Peyer's patch (tissue), 4 donors: Measurements from ENCODE around the gene ZNF660. TPM values are rescaled to one million over a fixed set of nuclear protein-coding genes. Genes with fewer than 3 reads are reported as not detected.

Source experiments
- DNase-seq, 3 donors: peaks; one replicate each; pipeline ENCODE4 v3.0.0-alpha.2; 2017 to 2019
- H3K27ac ChIP-seq, 4 donors: fragments of 200-600 bp; sonication (generic); one replicate each; pipeline ENCODE4 v1.5.1; 2016 to 2019
- H3K27me3 ChIP-seq, 2 donors: fragments of 200-600 bp; sonication (generic); one replicate each; pipeline ENCODE4 v1.5.1; 2019
- H3K36me3 ChIP-seq, 3 donors: fragments of 200-600 bp; sonication (generic); one replicate each; pipeline ENCODE4 v1.5.1; 2016 to 2019
- H3K4me1 ChIP-seq, 4 donors: fragments of 200-600 bp; sonication (generic); one replicate each; pipeline ENCODE4 v1.5.1; 2016 to 2019
- H3K4me3 ChIP-seq, 4 donors: fragments of 200-600 bp; sonication (generic); 1 replicate in 3 of 4; 2 replicates in 1 of 4; pipeline ENCODE4 v1.5.1; 2016 to 2019; ENCODE audit warnings: mild to moderate bottlenecking in 1 of 4
- H3K9me3 ChIP-seq, 4 donors: fragments of 200-600 bp; sonication (generic); one replicate each; pipeline ENCODE4 v1.5.1; 2016 to 2019; ENCODE audit warnings: mild to moderate bottlenecking in 1 of 4
- POLR2A ChIP-seq, 2 donors: fragments of 450-650 bp; IDR thresholded peaks; one replicate each; pipeline ENCODE4 v1.5.1; 2017; ENCODE audit warnings: antibody characterized with exemption in 2 of 2, mild to moderate bottlenecking in 2 of 2, moderate library complexity in 2 of 2
- total RNA-seq, 4 donors: library from RNA; depleted of rRNA; stranded (reverse); fragments of >200 nt; gene quantifications; one replicate each; pipeline ENCODE4 v1.1.0, GENCODE V29; 2016
- TF ChIP-seq, protein P1 (sequence below), 6 experiments: fragments of 450-650 bp in 4 of 6; fragments of 200-600 bp in 2 of 6; sonication (generic) in 1 of 6; IDR thresholded peaks; one replicate each; pipeline ENCODE4 v1.5.1; 2017 to 2019; ENCODE audit warnings: antibody characterized with exemption in 6 of 6, mild to moderate bottlenecking in 3 of 6, moderate library complexity in 1 of 6

The ZNF660 gene
- total RNA-seq, 4 donors from 2014 or later = 0.54 to 1.2 (median 0.98) TPM

DNA sequence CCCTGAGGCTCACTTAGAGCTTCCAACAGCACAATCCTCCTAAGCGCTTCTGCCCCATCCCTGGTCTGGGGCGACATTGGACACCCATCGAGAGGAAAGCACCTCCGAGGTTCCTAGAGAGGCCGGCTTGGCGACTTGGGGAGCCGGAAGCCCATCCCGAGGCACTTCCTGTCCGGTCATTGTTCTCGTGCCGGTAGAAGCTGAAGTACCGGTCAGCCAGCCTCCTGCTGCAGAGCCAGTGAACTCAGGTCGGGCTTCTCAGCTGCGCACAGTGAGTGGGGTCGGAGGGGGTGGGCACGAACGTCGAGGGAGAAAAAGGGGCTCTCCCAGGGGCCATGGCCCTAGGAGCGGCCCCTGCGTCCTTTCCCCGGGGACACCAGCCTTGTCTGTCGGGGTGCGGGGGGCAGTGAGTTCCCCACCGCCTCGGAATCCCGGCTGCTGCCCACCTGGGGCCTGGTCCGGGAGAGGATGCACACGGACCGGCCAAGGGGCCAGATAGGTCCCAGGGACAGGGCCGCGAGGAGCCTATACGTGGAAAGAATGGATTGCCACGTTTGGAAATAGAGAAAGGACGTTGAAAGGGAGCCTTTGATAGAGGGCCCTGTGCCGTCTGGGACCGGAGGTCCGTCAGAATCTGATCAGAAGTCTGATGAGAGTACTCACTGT, 63.9 kb downstream of the ZNF660 start, which contains the start of gene ZNF35:
ZNF35 (plus strand) TSS at position 169 of the 666 bp plus-strand sequence. CDS start 2,336 bp downstream, outside the sequence.
- peak; percentile 65 to 87 (median 77) for DNase-seq
- peaks cover 0 to 30% (median 0%) of the 10 kb centered on the region in 3 donors for H3K36me3 ChIP-seq
- TF ChIP-seq POLR2A (IDR thresholded peaks at IDR 0.05) = no peak
- TF ChIP-seq, protein P1, sequence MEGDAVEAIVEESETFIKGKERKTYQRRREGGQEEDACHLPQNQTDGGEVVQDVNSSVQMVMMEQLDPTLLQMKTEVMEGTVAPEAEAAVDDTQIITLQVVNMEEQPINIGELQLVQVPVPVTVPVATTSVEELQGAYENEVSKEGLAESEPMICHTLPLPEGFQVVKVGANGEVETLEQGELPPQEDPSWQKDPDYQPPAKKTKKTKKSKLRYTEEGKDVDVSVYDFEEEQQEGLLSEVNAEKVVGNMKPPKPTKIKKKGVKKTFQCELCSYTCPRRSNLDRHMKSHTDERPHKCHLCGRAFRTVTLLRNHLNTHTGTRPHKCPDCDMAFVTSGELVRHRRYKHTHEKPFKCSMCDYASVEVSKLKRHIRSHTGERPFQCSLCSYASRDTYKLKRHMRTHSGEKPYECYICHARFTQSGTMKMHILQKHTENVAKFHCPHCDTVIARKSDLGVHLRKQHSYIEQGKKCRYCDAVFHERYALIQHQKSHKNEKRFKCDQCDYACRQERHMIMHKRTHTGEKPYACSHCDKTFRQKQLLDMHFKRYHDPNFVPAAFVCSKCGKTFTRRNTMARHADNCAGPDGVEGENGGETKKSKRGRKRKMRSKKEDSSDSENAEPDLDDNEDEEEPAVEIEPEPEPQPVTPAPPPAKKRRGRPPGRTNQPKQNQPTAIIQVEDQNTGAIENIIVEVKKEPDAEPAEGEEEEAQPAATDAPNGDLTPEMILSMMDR (IDR thresholded peaks at IDR 0.05) = no peak
- peak within 1 kb of the TSS; percentile 83 to 90 (median 86) for H3K4me3 ChIP-seq
- peaks cover 0 to 8% (median 0%) of the 10 kb centered on the region in 4 donors for H3K4me1 ChIP-seq
- H3K27me3 ChIP-seq = no peaks in the 10 kb centered on the region
- peak within 1 kb of the TSS; percentile 47 to 63 (median 52) for H3K27ac ChIP-seq
- H3K9me3 ChIP-seq = peaks cover 0 to 7% (median 0%) of the 10 kb centered on the region in 4 donors

Other genes starting within 250 kb of the ZNF660 start
- 10 to 100 TPM; 14.7 to 25.9 (median 17.8) TPM for gene TCAIM, start 246.2 kb upstream of the ZNF660 start, total RNA-seq
- gene ZNF445, start 107.3 kb upstream of the ZNF660 start, total RNA-seq = 10 to 100 TPM in 2 of 4 donors, 1 to 10 TPM in 2; 5.4 to 17.3 (median 10.5) TPM
- gene ZKSCAN7, start 29.8 kb upstream of the ZNF660 start, total RNA-seq = 1 to 10 TPM; 3.2 to 5.8 (median 4.1) TPM
- gene ZNF197, start 40.1 kb downstream of the ZNF660 start, total RNA-seq = 10 to 100 TPM; 10.5 to 19.1 (median 14.7) TPM
- 10 to 100 TPM in 2 of 4 donors, 1 to 10 TPM in 2; 7.2 to 21.5 (median 10.3) TPM for gene ZNF35, start 63.8 kb downstream of the ZNF660 start, total RNA-seq
- 1 to 10 TPM; 2.3 to 5.0 (median 3.5) TPM for gene ZNF502, start 127.7 kb downstream of the ZNF660 start, total RNA-seq
- 1 to 10 TPM; 1.0 to 9.9 (median 4.1) TPM for gene ZNF501, start 144.7 kb downstream of the ZNF660 start, total RNA-seq
- gene KIAA1143, start 176.7 kb downstream of the ZNF660 start, total RNA-seq = 10 to 100 TPM in 2 of 4 donors, 1 to 10 TPM in 2; 8.9 to 21.5 (median 10.9) TPM
- gene KIF15, start 176.8 kb downstream of the ZNF660 start, total RNA-seq = 10 to 100 TPM in 1 of 4 donors, 1 to 10 TPM in 2, under 1 TPM in 1; 0.85 to 32.2 (median 2.6) TPM